LNCAP (cell line): Measurements from ENCODE around the gene DEDD.

Experiments used
- CTCF ChIP-seq: fragments of 450-650 bp; IDR thresholded peaks from 2 replicates; pipeline ENCODE4 v1.5.1; 2017; ENCODE audit warnings: mild to moderate bottlenecking

DEDD gene

DNA sequence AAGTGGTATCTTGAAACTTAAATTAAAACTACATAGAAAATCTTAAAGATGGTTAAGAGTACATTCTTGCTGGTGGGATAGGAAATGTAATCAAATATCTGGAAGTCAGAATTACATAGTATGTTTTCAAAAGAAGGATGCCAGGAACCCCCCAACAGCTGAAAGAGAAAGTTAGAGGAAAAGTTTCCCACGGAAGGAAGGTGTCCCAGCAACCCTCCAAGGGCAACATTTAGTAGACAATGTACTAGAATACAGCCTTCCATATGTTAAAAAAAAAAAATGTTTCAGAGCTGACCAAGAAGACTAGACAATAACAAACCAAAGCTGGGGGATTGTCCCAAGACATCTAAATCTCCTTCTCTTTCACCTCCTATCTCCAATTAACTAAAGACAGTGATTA lies 2.2 kb downstream of the DEDD start:
- TF ChIP-seq CTCF: no peak

DNA sequence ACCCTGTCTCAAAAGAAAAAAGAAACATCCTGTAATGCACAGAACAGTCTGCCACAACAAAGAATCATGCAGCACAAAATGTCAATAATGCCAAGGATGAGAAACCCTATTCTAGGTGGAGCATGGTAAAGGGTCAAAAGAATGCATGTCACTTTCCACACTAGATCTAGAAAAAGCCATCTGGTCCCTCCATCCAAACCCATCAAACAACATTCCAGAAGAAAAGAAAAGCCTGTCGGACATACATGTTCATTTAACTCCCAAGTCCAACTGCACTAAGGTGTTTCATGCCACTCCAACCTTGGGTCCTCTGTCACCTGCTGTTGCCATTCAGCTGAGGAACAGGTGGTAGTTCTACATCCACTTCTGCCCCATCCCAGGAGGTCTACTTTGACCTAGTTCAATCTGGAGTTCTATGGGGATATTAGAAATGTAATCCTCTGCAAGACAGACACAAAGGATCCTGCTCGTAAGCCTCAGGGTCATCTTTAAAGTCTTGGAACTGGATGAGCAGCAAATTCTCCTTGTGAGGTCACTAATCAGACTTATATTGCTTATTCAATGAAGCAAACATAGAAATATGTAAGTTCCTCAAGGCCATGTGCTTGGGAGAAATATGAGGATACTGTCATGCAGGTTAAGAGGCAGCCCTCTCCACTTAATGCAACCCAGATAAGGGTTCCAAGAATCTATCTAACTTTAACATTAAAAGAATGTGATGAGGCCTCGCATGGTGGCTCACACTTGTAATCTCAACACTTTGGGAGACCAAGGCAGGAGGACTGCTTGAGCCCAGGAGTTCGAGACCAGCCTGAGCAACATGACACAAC lies 3.7 kb downstream of the DEDD start:
- TF ChIP-seq CTCF: no peak

- TF ChIP-seq CTCF: no peak
Observed at GRCh38 chr1:161127649-161128048, 4.8 kb downstream of the DEDD start.

DNA sequence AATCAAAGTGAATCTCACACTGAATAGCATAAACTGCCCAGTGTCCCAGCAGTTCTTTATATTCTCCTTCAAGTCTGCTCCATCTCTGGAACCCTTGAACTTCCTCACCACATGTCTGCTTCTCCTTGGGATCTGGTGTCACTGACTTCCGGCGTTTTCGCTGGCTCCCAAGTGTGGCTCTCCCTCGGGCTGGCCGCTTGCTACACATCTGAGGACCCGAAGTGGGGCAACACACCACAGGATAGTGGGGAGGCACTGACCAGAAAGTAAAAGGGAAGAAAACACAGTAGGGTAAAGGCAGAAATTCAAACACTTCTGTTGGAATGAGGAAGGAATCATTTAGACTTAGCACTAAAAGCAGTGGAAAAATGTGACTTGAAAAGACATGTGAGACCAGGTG lies 9.5 kb downstream of the DEDD start:
- no peak for TF ChIP-seq CTCF

- TF ChIP-seq CTCF: no peak
Observed at GRCh38 chr1:161121834-161122233, 10.6 kb downstream of the DEDD start.

DNA sequence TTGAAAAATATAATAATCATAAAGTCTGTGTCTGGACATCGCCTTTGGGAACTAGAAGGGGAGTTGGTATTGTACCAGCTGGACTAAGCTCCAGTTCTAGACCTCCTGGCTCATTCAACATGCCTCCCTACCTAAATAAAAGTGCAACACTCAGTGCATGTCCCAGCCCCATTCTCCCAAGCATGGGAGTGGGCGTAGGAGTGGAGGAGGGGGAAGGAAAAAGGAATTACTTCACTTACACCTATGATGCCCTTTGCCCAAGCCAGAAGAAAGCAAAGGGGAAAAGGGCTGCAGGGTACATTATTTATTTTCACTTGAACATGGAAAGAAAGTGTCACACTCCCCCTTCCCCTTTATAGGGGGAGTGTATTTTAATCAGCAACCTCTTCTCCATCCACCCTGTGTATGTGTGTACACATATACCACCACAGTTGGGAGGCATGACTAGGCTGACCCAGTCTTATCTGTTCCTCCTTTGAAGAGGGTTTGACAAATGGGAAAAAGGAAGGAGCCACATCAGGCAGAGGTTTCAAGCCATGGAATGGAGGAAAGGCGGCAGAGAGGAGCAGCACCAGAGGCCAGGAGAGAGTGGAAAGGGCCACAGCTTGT lies 11.3 kb downstream of the DEDD start:
- no peak for TF ChIP-seq CTCF

GRCh38 chr1:161119092-161119903 lies 13.2 kb downstream of the DEDD start:
- TF ChIP-seq CTCF: peak; percentile 41
